Measurements from ENCODE around the gene TOMM20L. TPM values are rescaled to one million over a fixed set of nuclear protein-coding genes. Genes with fewer than 3 reads are reported as not detected.

TOMM20L gene
- total and polyA plus RNA-seq, 2 of the 13 experiments (the other 11 are each of a cell fraction or from before 2014, with no cell fraction given) = 0.46 TPM; not detected in 1

- TF ChIP-seq ZBTB4 (CRISPR knock-in tag; IDR thresholded peaks at IDR 0.05; ENCODE audit: borderline replicate concordance) (no peak), ARNT2 (CRISPR knock-in tag; IDR thresholded peaks at IDR 0.05; ENCODE audit: low read depth) (no peak; the same call in 1 of the 2 replicates), DNMT1 (CRISPR knock-in tag; IDR thresholded peaks at IDR 0.05) (no peak), SP1 (IDR thresholded peaks at IDR 0.05) (no peak), SP1 (CRISPR knock-in tag; IDR thresholded peaks at IDR 0.05) (no peak; the same call in 1 of the 2 replicates), ZKSCAN1 (IDR thresholded peaks at IDR 0.05; ENCODE audit: low read length) (no peak), SMAD3 (CRISPR knock-in tag; IDR thresholded peaks at IDR 0.05) (no peak), ELK4 (CRISPR knock-in tag; IDR thresholded peaks at IDR 0.05; ENCODE audit: borderline replicate concordance) (no peak), TCF7 (IDR thresholded peaks at IDR 0.05; ENCODE audit: low read depth) (no peak), ZBTB34 (CRISPR knock-in tag; IDR thresholded peaks at IDR 0.05) (no peak), TARDBP (CRISPR knock-in tag; IDR thresholded peaks at IDR 0.05) (peak; percentile 37; the same call in 1 of the 2 replicates), DMAP1 (CRISPR knock-in tag; IDR thresholded peaks at IDR 0.05) (peak; percentile 91), JUND (CRISPR knock-in tag; IDR thresholded peaks at IDR 0.05) (no peak), ARNT (IDR thresholded peaks at IDR 0.05) (no peak), ZNF136 (CRISPR knock-in tag; IDR thresholded peaks at IDR 0.05; ENCODE audit: low read depth) (0 out of 2 replicates have a peak, but pooled peaks have one; percentile 21), POLR2A (IDR thresholded peaks at IDR 0.05; ENCODE audit: insufficient read depth in 1 of 2, low read depth in 2 of 2, low read length in 2 of 2) (peak in 1 of 2 experiments; percentile 68; a peak in 1 of 4 replicates), BCL3 (CRISPR knock-in tag; IDR thresholded peaks at IDR 0.05) (no peak), ZBTB33 (CRISPR knock-in tag; IDR thresholded peaks at IDR 0.05) (no peak), ZIK1 (CRISPR knock-in tag; IDR thresholded peaks at IDR 0.05; ENCODE audit: borderline replicate concordance, low read depth) (no peak)
Observed at GRCh38 chr14:58426670-58427280, 31.0 kb downstream of the TOMM20L start (continued).

All from HepG2 (cell line).